ENCODE results near the gene NDNF. TPM values are rescaled to one million over a fixed set of nuclear protein-coding genes. Genes with fewer than 3 reads are reported as not detected.

NDNF gene
- total RNA-seq, 1 donor from 2014 or later: 0.34 TPM

- no peak for DNase-seq (ENCODE audit: low spot score, unreplicated experiment)
- no peak overlapping the region for H3K4me3 Mint-ChIP-seq (ENCODE audit: low read depth)
- H3K36me3 Mint-ChIP-seq (ENCODE audit: insufficient read depth): no peaks in the 10 kb centered on the region
- H3K27ac Mint-ChIP-seq: no peak overlapping the region
- no peak for TF ChIP-seq CTCF (IDR thresholded peaks at IDR 0.05; ENCODE audit: unreplicated experiment)
- no peaks in the 10 kb centered on the region for H3K4me1 Mint-ChIP-seq (ENCODE audit: low read depth)
- no peaks in the 10 kb centered on the region for H3K9me3 Mint-ChIP-seq (ENCODE audit: low read depth)
- H3K27me3 Mint-ChIP-seq: peaks cover 2% of the 10 kb centered on the region
Measured at GRCh38 chr4:121041307-121042090, 30.8 kb downstream of the NDNF start.

DNA sequence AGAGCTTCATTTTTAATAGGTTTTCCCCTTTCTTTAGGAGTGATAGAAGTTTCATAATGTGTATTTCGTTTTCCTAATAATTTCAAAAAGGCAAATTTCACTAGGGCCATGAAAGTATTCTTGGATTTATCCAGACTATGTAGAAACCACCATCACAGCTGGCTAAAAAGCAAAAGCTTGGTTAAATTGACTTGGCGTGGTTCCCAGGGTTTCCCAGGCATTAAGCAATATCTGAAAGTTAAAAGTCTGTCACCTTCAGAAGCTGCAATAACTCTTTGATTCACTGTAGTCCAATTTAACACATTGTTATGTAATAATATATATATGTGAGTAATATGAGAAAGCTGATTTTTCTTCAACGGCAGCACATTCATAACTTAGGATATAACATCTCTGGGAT, 38.3 kb downstream of the NDNF start:
- Mint-ChIP-seq H3K27ac (no peak overlapping the region), H3K36me3 (ENCODE audit: insufficient read depth) (no peaks in the 10 kb centered on the region), H3K9me3 (ENCODE audit: low read depth) (no peaks in the 10 kb centered on the region), H3K27me3 (no peaks in the 10 kb centered on the region), H3K4me1 (ENCODE audit: low read depth) (no peaks in the 10 kb centered on the region), H3K4me3 (ENCODE audit: low read depth) (no peak overlapping the region)
- no peak for TF ChIP-seq CTCF (IDR thresholded peaks at IDR 0.05; ENCODE audit: unreplicated experiment)
- no peak for DNase-seq (ENCODE audit: low spot score, unreplicated experiment)

DNA sequence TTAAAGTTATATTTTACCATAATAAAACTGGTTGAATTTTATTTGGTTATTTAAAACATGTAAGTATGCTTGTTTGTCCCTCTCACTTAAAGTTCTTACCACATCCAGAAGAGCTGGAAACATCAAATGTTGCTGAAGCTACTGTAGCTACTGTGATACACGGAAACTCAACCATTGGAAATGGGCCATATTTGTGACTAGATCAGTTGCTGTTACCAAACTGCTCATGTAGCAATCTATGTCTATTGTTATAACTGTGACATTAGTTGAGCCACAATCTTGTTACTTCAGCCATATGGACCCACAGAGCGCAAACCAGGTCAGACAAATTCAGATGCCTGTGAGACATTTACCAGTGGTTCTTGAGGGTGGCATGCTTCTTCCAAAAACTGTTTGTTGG, 41.6 kb downstream of the NDNF start:
- DNase-seq (ENCODE audit: low spot score, unreplicated experiment): no peak
- Mint-ChIP-seq H3K4me3 (ENCODE audit: low read depth) (no peak overlapping the region), H3K4me1 (ENCODE audit: low read depth) (no peaks in the 10 kb centered on the region), H3K27ac (no peak overlapping the region), H3K27me3 (no peaks in the 10 kb centered on the region), H3K9me3 (ENCODE audit: low read depth) (no peaks in the 10 kb centered on the region), H3K36me3 (ENCODE audit: insufficient read depth) (no peaks in the 10 kb centered on the region)
- TF ChIP-seq CTCF (IDR thresholded peaks at IDR 0.05; ENCODE audit: unreplicated experiment): no peak

DNA sequence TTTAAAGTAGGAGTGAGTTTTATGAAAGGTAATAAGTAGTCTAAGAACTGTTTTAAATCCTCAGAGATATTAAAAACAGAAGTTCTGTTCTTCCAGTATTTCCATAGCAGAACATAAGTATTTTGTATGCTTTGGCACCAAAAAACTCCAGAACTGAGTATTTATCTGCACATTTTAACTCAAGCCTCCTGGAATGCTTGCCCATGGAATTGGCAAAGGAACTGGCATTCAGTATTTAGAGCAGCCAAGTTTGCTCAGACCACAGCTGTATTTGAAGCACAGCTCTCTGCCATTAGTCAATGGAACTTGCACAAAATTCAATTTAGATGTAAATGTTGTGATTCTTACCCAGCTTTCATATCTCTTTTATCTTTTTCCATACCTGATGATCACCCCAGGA, 42.2 kb downstream of the NDNF start:
- no peak for DNase-seq (ENCODE audit: low spot score, unreplicated experiment)
- no peak for TF ChIP-seq CTCF (IDR thresholded peaks at IDR 0.05; ENCODE audit: unreplicated experiment)
- H3K27ac Mint-ChIP-seq: no peak overlapping the region
- H3K4me3 Mint-ChIP-seq (ENCODE audit: low read depth): no peak overlapping the region
- no peaks in the 10 kb centered on the region for H3K9me3 Mint-ChIP-seq (ENCODE audit: low read depth)
- H3K4me1 Mint-ChIP-seq (ENCODE audit: low read depth): no peaks in the 10 kb centered on the region
- H3K27me3 Mint-ChIP-seq: no peaks in the 10 kb centered on the region
- H3K36me3 Mint-ChIP-seq (ENCODE audit: insufficient read depth): no peaks in the 10 kb centered on the region

DNA sequence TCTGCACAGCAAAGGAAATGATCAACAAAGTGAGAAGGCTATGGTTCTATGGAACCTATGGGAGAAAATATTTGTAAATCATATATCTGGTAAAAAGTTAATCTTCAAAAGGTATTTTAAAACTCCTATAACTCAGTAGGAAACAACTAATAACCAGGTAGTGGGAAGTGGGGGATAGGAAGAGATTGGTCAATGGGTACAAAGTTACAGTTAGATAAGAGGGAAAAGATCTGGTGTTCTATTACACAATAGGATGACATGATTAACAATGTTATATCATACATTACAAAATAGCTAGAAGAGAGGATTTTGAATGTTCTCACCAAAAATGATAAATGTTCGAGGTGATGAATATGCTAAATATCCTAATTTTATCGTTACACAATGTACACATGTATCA, 46.3 kb downstream of the NDNF start:
- no peaks in the 10 kb centered on the region for H3K9me3 Mint-ChIP-seq (ENCODE audit: low read depth)
- H3K4me1 Mint-ChIP-seq (ENCODE audit: low read depth): no peaks in the 10 kb centered on the region
- no peaks in the 10 kb centered on the region for H3K27me3 Mint-ChIP-seq
- H3K36me3 Mint-ChIP-seq (ENCODE audit: insufficient read depth): no peaks in the 10 kb centered on the region
- no peak overlapping the region for H3K27ac Mint-ChIP-seq
- no peak for TF ChIP-seq CTCF (IDR thresholded peaks at IDR 0.05; ENCODE audit: unreplicated experiment)
- no peak overlapping the region for H3K4me3 Mint-ChIP-seq (ENCODE audit: low read depth)
- no peak for DNase-seq (ENCODE audit: low spot score, unreplicated experiment)

All from progenitor cell of endocrine pancreas (in vitro differentiated cells).